ENCODE measurements around the gene SPATA31D1.

SPATA31D1 gene

GRCh38 chr9:82024908-82025307 is 36.3 kb downstream of the SPATA31D1 start:
- DNase-seq: no peak

- DNase-seq: no peak
Observed at GRCh38 chr9:82031538-82032280, 43.1 kb downstream of the SPATA31D1 start.

- DNase-seq: no peak
Observed at GRCh38 chr9:82034956-82035731, 46.6 kb downstream of the SPATA31D1 start.

- DNase-seq: no peak
Observed at GRCh38 chr9:82036086-82036485, 47.5 kb downstream of the SPATA31D1 start.

- DNase-seq: no peak
Observed at GRCh38 chr9:82037126-82037525, 48.6 kb downstream of the SPATA31D1 start.

- DNase-seq: no peak
Observed at GRCh38 chr9:82038897-82039296, 50.3 kb downstream of the SPATA31D1 start.
